GM19328 (cell line): Measurements from ENCODE around the gene MAN2C1.
"Not testable (repeated sequence)": the region's sequence is repeated elsewhere in the genome, so short reads cannot be mapped to it uniquely, and the experiment has no call there.

ENCODE experiments used
- ATAC-seq: cut with Tn5 transposase; IDR thresholded peaks from one replicate; pipeline ENCODE4 v1.9.1; 2021; ENCODE audit warnings: mild to moderate bottlenecking, moderate library complexity; ENCODE audit not compliant: unreplicated experiment

The MAN2C1 gene

GRCh38 chr15:75347222-75348033 is 21.0 kb downstream of the MAN2C1 start:
- no peak for ATAC-seq

GRCh38 chr15:75346796-75347221 is 21.6 kb downstream of the MAN2C1 start, which contains the start of gene NEIL1:
Gene NEIL1, plus strand, starts transcription at chr15:75347039. Its CDS starts 1,867 bp downstream, at chr15:75348906.
- no peak for ATAC-seq

GRCh38 chr15:75343953-75344352 is 24.5 kb downstream of the MAN2C1 start:
- ATAC-seq = not testable (repeated sequence)

GRCh38 chr15:75342221-75342620 is 26.2 kb downstream of the MAN2C1 start:
- no peak for ATAC-seq

- no peak for ATAC-seq
Measured at GRCh38 chr15:75339531-75340240, 28.7 kb downstream of the MAN2C1 start.

GRCh38 chr15:75338661-75339240 is 29.7 kb downstream of the MAN2C1 start:
- no peak for ATAC-seq

GRCh38 chr15:75335705-75336355 is 32.6 kb downstream of the MAN2C1 start, which contains the start of gene COMMD4:
Gene COMMD4, plus strand, starts transcription at chr15:75336063. Its CDS starts 27 bp downstream, at chr15:75336090.
- ATAC-seq = no peak

- ATAC-seq = no peak
Measured at GRCh38 chr15:75335313-75335704, 33.1 kb downstream of the MAN2C1 start.

GRCh38 chr15:75333654-75334419 is 34.6 kb downstream of the MAN2C1 start:
- not testable (repeated sequence) for ATAC-seq

- not testable (repeated sequence) for ATAC-seq
Measured at GRCh38 chr15:75332093-75332492, 36.3 kb downstream of the MAN2C1 start.

- no peak for ATAC-seq
Measured at GRCh38 chr15:75329571-75329970, 38.8 kb downstream of the MAN2C1 start.

GRCh38 chr15:75328493-75329314 is 39.7 kb downstream of the MAN2C1 start:
- no peak for ATAC-seq

- no peak for ATAC-seq
Measured at GRCh38 chr15:75327491-75327890, 40.9 kb downstream of the MAN2C1 start.

GRCh38 chr15:75327005-75327404 is 41.4 kb downstream of the MAN2C1 start:
- ATAC-seq = no peak

- no peak for ATAC-seq
Measured at GRCh38 chr15:75325922-75326321, 42.5 kb downstream of the MAN2C1 start.

- no peak for ATAC-seq
Measured at GRCh38 chr15:75321711-75322110, 46.7 kb downstream of the MAN2C1 start.

GRCh38 chr15:75319231-75319897 is 49.0 kb downstream of the MAN2C1 start:
- ATAC-seq = not testable (repeated sequence)

- ATAC-seq = no peak
Measured at GRCh38 chr15:75314552-75315290, 53.7 kb downstream of the MAN2C1 start.
